ENCODE measurements around the gene CCDC33. TPM values are rescaled to one million over a fixed set of nuclear protein-coding genes. Genes with fewer than 3 reads are reported as not detected.
A peak's percentile ranks its signal among the peaks of the same experiment; 100 is the strongest.

Gene CCDC33
- total RNA-seq, 1 donor, result 0.09 TPM

- no peak overlapping the region for H3K4me3 ChIP-seq (ENCODE audit: low read depth, low read length)
- DNase-seq (ENCODE audit: low read depth), result no peak
- no peak for TF ChIP-seq CTCF (IDR thresholded peaks at IDR 0.05; ENCODE audit: insufficient read depth, low read length)
Observed at GRCh38 chr15:74234598-74234875, 1.6 kb upstream of the CCDC33 start.

- TF ChIP-seq CTCF (IDR thresholded peaks at IDR 0.05; ENCODE audit: insufficient read depth, low read length), result no peak
- no peak for DNase-seq (ENCODE audit: low read depth)
- no peak overlapping the region for H3K4me3 ChIP-seq (ENCODE audit: low read depth, low read length)
Observed at GRCh38 chr15:74239051-74239705, 3.1 kb downstream of the CCDC33 start.

GRCh38 chr15:74240002-74240568, 4.0 kb downstream of the CCDC33 start:
- no peak overlapping the region for H3K4me3 ChIP-seq (ENCODE audit: low read depth, low read length)
- peak; percentile 87 for DNase-seq (ENCODE audit: low read depth)
- peak; percentile 48 for TF ChIP-seq CTCF (IDR thresholded peaks at IDR 0.05; ENCODE audit: insufficient read depth, low read length)

- DNase-seq (ENCODE audit: low read depth), result no peak
- TF ChIP-seq CTCF (IDR thresholded peaks at IDR 0.05; ENCODE audit: insufficient read depth, low read length), result no peak
- H3K4me3 ChIP-seq (ENCODE audit: low read depth, low read length), result no peak overlapping the region
Observed at GRCh38 chr15:74240897-74241614, 4.9 kb downstream of the CCDC33 start.

- DNase-seq (ENCODE audit: low read depth), result peak; percentile 48
- no peak overlapping the region for H3K4me3 ChIP-seq (ENCODE audit: low read depth, low read length)
Observed at GRCh38 chr15:74242441-74243185, 6.5 kb downstream of the CCDC33 start.

GRCh38 chr15:74243431-74243830, 7.3 kb downstream of the CCDC33 start:
- no peak for DNase-seq (ENCODE audit: low read depth)
- H3K4me3 ChIP-seq (ENCODE audit: low read depth, low read length), result no peak overlapping the region
- no peak for TF ChIP-seq CTCF (IDR thresholded peaks at IDR 0.05; ENCODE audit: insufficient read depth, low read length)

More at GRCh38 chr15:74242441-74243185, 6.5 kb downstream of the CCDC33 start:
- no peak for TF ChIP-seq CTCF (IDR thresholded peaks at IDR 0.05; ENCODE audit: insufficient read depth, low read length)
